ENCODE measurements around the gene LYPLA2. TPM values are rescaled to one million over a fixed set of nuclear protein-coding genes. Genes with fewer than 3 reads are reported as not detected.

LYPLA2 gene
- total RNA-seq, 4 donors from 2014 or later, result 25.7 to 30.4 (median 29.2) TPM

GRCh38 chr1:23788695-23789094 is 2.2 kb upstream of the LYPLA2 start:
- WGBS, 2 donors (ENCODE audit: low coverage in 1 of 2), result 90% methylated on average over 3 of the region's 3 CpGs; no CpG with 5 or more reads in 1 of the 2 donors
- H3K4me3 ChIP-seq, result no peak overlapping the region
- H3K9me3 ChIP-seq, result no peaks in the 10 kb centered on the region
- H3K4me1 ChIP-seq, result peaks cover 0 to 32% (median 21%) of the 10 kb centered on the region in 3 donors
- no peaks in the 10 kb centered on the region for H3K27me3 ChIP-seq
- H3K36me3 ChIP-seq, result peaks cover 0 to 60% of the 10 kb centered on the region in 2 donors
- H3K27ac ChIP-seq, result no peak overlapping the region
- TF ChIP-seq POLR2A (IDR thresholded peaks at IDR 0.05) (no peak), POLR2AphosphoS5 (IDR thresholded peaks at IDR 0.05) (no peak), EP300 (IDR thresholded peaks at IDR 0.05) (no peak), CTCF (IDR thresholded peaks at IDR 0.05) (no peak)
- ATAC-seq, result no peak

- Histone ChIP-seq H3K4me3 (peak overlapping the region; percentile 70 to 74), H3K27me3 (no peaks in the 10 kb centered on the region), H3K4me1 (peaks cover 0 to 37% (median 21%) of the 10 kb centered on the region in 3 donors), H3K9me3 (no peaks in the 10 kb centered on the region), H3K36me3 (peaks cover 0 to 60% of the 10 kb centered on the region in 2 donors), H3K27ac (peak overlapping the region in 3 of 4 donors; percentile 80 to 85 (median 84))
- ATAC-seq, result no peak
- TF ChIP-seq POLR2A (IDR thresholded peaks at IDR 0.05), result no peak
- no peak for TF ChIP-seq EP300 (IDR thresholded peaks at IDR 0.05)
- TF ChIP-seq POLR2AphosphoS5 (IDR thresholded peaks at IDR 0.05), result no peak
- no peak for TF ChIP-seq CTCF (IDR thresholded peaks at IDR 0.05)
- WGBS, 2 donors (ENCODE audit: low coverage in 1 of 2), result 0% methylated on average over 4 to 10 of the region's 15 CpGs
Measured at GRCh38 chr1:23791516-23792047, 637 bp downstream of the LYPLA2 start.

GRCh38 chr1:23792151-23792945 is 1.4 kb downstream of the LYPLA2 start:
- Histone ChIP-seq H3K9me3 (no peaks in the 10 kb centered on the region), H3K27me3 (no peaks in the 10 kb centered on the region), H3K4me1 (peaks cover 0 to 37% (median 21%) of the 10 kb centered on the region in 3 donors), H3K4me3 (peak overlapping the region in 1 of 2 donors; percentile 70), H3K36me3 (peaks cover 0 to 59% of the 10 kb centered on the region in 2 donors), H3K27ac (peak overlapping the region in 3 of 4 donors; percentile 80 to 85 (median 84))
- TF ChIP-seq POLR2AphosphoS5 (IDR thresholded peaks at IDR 0.05) (no peak), POLR2A (IDR thresholded peaks at IDR 0.05) (no peak), EP300 (IDR thresholded peaks at IDR 0.05) (no peak), CTCF (IDR thresholded peaks at IDR 0.05) (no peak)
- no peak for ATAC-seq
- 28 to 36% methylated on average over 3 to 4 of the region's 19 CpGs for WGBS, 2 donors (ENCODE audit: low coverage in 1 of 2)

- WGBS, 2 donors (ENCODE audit: low coverage in 1 of 2), result 72 to 87% methylated on average over 6 to 7 of the region's 16 CpGs
- TF ChIP-seq EP300 (IDR thresholded peaks at IDR 0.05) (no peak), POLR2A (IDR thresholded peaks at IDR 0.05) (no peak), POLR2AphosphoS5 (IDR thresholded peaks at IDR 0.05) (no peak), CTCF (IDR thresholded peaks at IDR 0.05) (no peak)
- H3K4me3 ChIP-seq, result no peak overlapping the region
- H3K4me1 ChIP-seq, result peaks cover 0 to 37% (median 21%) of the 10 kb centered on the region in 3 donors
- H3K9me3 ChIP-seq, result no peaks in the 10 kb centered on the region
- no peak for ATAC-seq
- H3K27ac ChIP-seq, result peak overlapping the region in 3 of 4 donors; percentile 54 to 85 (median 80)
- H3K27me3 ChIP-seq, result no peaks in the 10 kb centered on the region
- peaks cover 0 to 58% of the 10 kb centered on the region in 2 donors for H3K36me3 ChIP-seq
Measured at GRCh38 chr1:23793018-23793781, 2.3 kb downstream of the LYPLA2 start.

Measured in gastroesophageal sphincter (tissue), 4 donors.